ENCODE data around the gene ABCA12. TPM values are rescaled to one million over a fixed set of nuclear protein-coding genes. Genes with fewer than 3 reads are reported as not detected.

ABCA12 gene
- total and polyA plus RNA-seq, 2 of the 8 experiments (the other 6 are each of a cell fraction or from before 2014, with no cell fraction given): not detected

- H3K9ac ChIP-seq (replicated peaks in 1 of 4; ENCODE audit: extremely low read depth in 1 of 4, low read depth in 3 of 4, low read length in 3 of 4): no peak overlapping the region
- H2BK12ac ChIP-seq (ENCODE audit: low read depth, low read length): no peak overlapping the region
- DNase-seq (ENCODE audit: low read depth in 1 of 2, low spot score in 2 of 2) (no peak), FAIRE-seq (no peak)
- no peak overlapping the region for H4K8ac ChIP-seq (ENCODE audit: extremely low read depth, insufficient read depth, low read length)
- no peak overlapping the region for H2AK5ac ChIP-seq (ENCODE audit: low read depth, low read length)
- no peak overlapping the region for H3K23ac ChIP-seq (ENCODE audit: insufficient read length)
- H4K20me1 ChIP-seq (replicated peaks in 1 of 2; ENCODE audit: control insufficient read depth in 1 of 2, insufficient read depth in 2 of 2, low read length in 2 of 2): no peaks in the 10 kb centered on the region
- no peak overlapping the region for H2BK5ac ChIP-seq (ENCODE audit: low read depth, low read length)
- H2BK20ac ChIP-seq (ENCODE audit: low read length): no peak overlapping the region
- no peak overlapping the region for H4K91ac ChIP-seq (replicated peaks; ENCODE audit: insufficient read length, low read length)
- no peak overlapping the region for H3K4ac ChIP-seq (replicated peaks; ENCODE audit: insufficient read length, low read depth, low read length)
- no peak overlapping the region for H3K18ac ChIP-seq (ENCODE audit: extremely low read depth, low read length)
- no peaks in the 10 kb centered on the region for H3K79me1 ChIP-seq (ENCODE audit: low read depth, low read length)
- H2AFZ ChIP-seq (ENCODE audit: low read length): no peak overlapping the region
- no peak overlapping the region for H2BK120ac ChIP-seq (replicated peaks; ENCODE audit: low read depth, low read length)
- H3K79me2 ChIP-seq (ENCODE audit: control insufficient read depth in 1 of 2, insufficient read depth in 2 of 2, low read length in 2 of 2): no peaks in the 10 kb centered on the region
- no peak overlapping the region for H4K5ac ChIP-seq (ENCODE audit: insufficient read length, low read depth, low read length)
- H2BK15ac ChIP-seq (ENCODE audit: low read length): no peak overlapping the region
- H3K56ac ChIP-seq (replicated peaks; ENCODE audit: insufficient read length, low read depth, low read length): no peak overlapping the region
- WGBS, 2 experiments (ENCODE audit: extremely low coverage in 1 of 2, insufficient coverage in 1 of 2, insufficient read length in 1 of 2, insufficient replicate concordance in 2 of 2, low coverage in 1 of 2, low lambda C conversion rate in 2 of 2, missing lambda C conversion rate in 1 of 2): 84% methylated on average over 1 of the region's 1 CpG; no CpG with 5 or more reads in 1 of the 2 experiments
- H3K27me3 ChIP-seq (replicated peaks in 1 of 4; ENCODE audit: control insufficient read depth in 3 of 4, extremely low read depth in 1 of 4, insufficient read depth in 3 of 4, low read length in 3 of 4): no peaks in the 10 kb centered on the region
- no peaks in the 10 kb centered on the region for H3K9me3 ChIP-seq (ENCODE audit: insufficient read depth in 2 of 2, low read depth in 1 of 2, low read length in 1 of 2)
- no peaks in the 10 kb centered on the region for H3K4me1 ChIP-seq (replicated peaks in 1 of 4; ENCODE audit: control insufficient read depth in 3 of 4, insufficient read depth in 4 of 4, low read length in 3 of 4)
- no peaks in the 10 kb centered on the region for H3K36me3 ChIP-seq (ENCODE audit: control insufficient read depth in 2 of 4, insufficient read depth in 4 of 4, low read length in 3 of 4)
- H3K14ac ChIP-seq (ENCODE audit: insufficient read length): no peak overlapping the region
- no peak overlapping the region for H3K27ac ChIP-seq (ENCODE audit: low read depth, low read length)
- H3K4me2 ChIP-seq (ENCODE audit: insufficient read depth in 1 of 2, low read depth in 2 of 2, low read length in 2 of 2): no peak overlapping the region
- ChIA-PET POLR2A (ENCODE audit: partially characterized antibody) (no interaction called here), CTCF (ENCODE audit: partially characterized antibody) (no interaction called here)
- no peak overlapping the region for H3K4me3 ChIP-seq (ENCODE audit: extremely low read depth in 1 of 4, insufficient read depth in 2 of 4, low read depth in 3 of 4, low read length in 4 of 4)
- no peaks in the 10 kb centered on the region for H3K23me2 ChIP-seq (ENCODE audit: low read depth, low read length)
- TF ChIP-seq KDM4A (IDR thresholded peaks at IDR 0.05; ENCODE audit: low read depth, low read length, severe bottlenecking) (no peak), POU5F1 (IDR thresholded peaks at IDR 0.05; ENCODE audit: low read depth, low read length) (no peak), BRCA1 (IDR thresholded peaks at IDR 0.05; ENCODE audit: low read depth, low read length) (no peak), CBX8 (IDR thresholded peaks at IDR 0.05; ENCODE audit: borderline replicate concordance, low read depth, low read length) (no peak), HDAC2 (IDR thresholded peaks at IDR 0.05; ENCODE audit: borderline replicate concordance in 1 of 2, low read depth in 2 of 2, low read length in 2 of 2) (no peak), YY1 (IDR thresholded peaks at IDR 0.05; ENCODE audit: low read depth, low read length) (no peak), RAD21 (IDR thresholded peaks at IDR 0.05 in 1 of 2, conservative IDR thresholded peaks at IDR 0.05 in 1 of 2; ENCODE audit: low read depth in 2 of 2, low read length in 2 of 2) (no peak), PHF8 (conservative IDR thresholded peaks at IDR 0.05; ENCODE audit: low read depth, low read length) (no peak)
Observed at GRCh38 chr2:215028231-215028630, 110.2 kb downstream of the ABCA12 start.
